NCI-H446 (cell line): ENCODE data around the gene UMODL1.
"Not testable (repeated sequence)": the region's sequence is repeated elsewhere in the genome, so short reads cannot be mapped to it uniquely, and the experiment has no call there.

ENCODE experiments used
- DNase-seq, 2 experiments: peaks; one replicate each; lab custom pipeline; 2025; lab: John Stamatoyannopoulos, UW

UMODL1 gene

DNA sequence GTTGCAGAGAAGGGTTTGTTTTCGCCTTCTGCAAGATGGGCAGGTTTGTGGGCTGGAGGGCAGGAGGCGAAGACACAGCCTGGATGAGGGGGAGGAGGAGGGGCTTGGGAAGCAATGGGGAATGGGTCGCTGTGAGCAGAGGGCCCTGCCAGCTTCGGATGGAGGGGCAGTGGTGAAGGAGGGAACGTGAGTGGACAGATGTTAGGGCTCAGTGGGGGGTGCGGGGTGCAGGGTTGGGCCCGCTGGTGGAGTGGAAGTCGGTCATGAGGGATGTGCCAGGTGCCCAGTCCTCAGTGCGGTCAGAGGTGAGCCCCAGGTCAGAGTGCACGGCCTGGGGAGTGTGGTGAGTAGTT, 92.4 kb downstream of the UMODL1 start:
- no peak for DNase-seq

DNA sequence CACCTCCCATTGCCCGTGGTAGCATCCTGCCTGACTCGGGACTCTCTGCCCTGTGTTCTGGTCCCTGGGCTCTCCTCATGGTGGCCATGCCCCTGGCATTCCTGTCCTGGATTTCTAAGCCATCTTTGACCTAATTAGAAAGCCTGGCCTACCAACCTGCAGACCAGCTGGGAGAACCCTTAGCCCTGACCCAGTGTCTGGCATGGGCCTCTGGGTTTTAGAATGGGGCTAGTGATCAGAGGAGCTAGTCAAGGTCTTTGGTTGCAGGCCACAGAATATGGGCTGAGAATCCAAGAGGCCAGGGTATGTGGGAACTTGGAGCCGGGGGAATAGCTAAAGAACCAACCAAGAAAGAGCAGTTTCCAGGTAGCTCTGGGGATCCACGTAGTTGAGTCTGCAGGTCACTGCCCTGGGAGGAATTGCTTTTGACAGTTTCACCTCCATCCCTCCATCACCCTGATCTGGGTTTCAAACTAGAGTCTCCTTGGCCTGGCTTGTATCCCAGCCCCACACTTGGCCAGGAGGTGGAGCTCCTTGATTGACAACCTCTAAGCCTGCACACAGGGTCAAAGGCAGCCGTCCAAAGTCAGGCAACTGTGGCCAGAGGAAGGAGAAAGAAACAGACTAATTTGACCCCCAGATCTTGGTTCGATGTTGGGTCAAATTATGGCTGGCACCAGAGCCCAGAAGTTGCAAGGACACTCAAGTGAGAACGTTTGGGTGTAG, 93.1 kb downstream of the UMODL1 start:
- no peak for DNase-seq

GRCh38 chr21:42164818-42165217, 93.7 kb downstream of the UMODL1 start:
- DNase-seq, result no peak

DNA sequence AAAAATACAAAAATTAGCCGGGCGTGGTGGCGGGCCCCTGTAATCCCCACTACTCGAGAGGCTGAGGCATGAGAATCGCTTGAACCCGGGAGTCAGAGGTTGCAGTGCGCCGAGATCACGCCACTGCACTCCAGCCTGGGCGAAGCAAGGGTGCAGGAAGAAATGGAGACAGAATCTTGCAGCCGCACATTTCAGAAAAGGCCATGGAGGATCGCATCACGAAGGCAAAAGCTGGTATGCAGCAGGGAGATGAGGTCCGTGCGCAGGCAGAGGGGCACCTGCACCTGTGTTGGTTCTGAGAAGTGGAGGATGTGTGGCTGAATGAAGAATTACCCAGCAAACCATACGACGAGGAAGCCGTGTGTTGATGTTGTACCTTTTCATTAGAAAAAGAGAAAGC, 94.8 kb downstream of the UMODL1 start:
- no peak for DNase-seq

DNA sequence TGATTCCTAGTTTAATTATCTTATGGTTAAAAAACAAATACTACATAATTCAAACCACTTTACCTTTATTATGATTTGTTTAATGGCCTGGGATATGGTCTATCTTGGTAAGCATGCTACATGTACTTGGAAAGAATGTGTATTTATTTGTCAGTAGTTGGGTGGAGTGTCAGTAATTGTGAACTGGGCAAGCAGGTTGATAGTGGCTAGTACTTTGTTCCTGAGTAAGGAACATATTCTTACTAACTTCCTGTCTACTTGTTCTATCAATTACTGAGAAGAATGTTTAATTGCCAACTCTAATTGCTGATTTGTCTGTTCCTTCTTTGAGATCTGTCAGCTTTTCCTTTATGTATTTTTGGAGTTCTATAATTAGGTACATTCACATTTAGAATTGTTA, 98.6 kb downstream of the UMODL1 start:
- no peak for DNase-seq

DNA sequence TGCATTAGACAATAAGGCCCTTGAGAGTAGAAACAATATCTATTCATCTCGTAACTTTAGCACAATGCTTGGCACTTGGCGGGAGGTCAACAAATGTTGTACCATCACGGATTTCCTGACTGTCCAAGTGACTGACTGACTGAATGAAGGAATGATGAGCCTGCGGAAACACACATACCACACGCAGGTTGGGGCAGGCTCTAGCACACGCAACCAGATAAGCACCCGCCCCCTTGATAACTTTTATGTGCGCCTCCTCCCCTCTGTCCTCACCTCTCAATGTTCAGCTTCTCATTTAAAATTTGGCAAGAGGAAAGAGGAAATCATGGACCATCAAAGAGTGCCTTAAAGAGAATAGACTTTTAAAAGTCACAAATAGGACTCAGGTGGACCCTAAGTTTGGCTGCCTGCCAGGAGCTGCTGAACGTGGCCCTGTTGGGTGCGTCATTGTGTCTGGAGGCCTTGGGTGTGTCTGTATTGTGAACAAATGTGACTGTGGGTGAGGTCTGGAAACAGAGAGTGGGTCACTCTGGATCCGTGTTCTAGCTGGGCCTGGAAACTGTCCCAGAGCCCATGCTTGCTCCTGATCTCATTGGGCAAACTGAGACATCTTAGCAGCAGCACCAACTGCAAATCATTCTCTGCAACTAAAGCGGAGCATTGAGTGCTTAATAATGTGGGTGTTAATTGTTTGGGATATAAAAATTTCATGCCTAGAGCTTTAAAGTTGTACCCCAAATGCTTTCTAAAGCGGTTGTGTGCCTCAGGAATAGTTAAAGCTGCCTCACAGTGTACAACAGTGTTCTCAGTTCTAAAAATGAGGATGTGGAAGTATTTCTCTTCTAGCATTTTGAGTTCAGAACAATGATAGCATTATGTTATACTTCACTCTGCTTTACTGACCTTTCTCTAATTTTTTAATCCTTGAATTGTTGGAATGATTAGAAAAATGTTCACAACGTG, 100.3 kb downstream of the UMODL1 start:
- no peak for DNase-seq

DNA sequence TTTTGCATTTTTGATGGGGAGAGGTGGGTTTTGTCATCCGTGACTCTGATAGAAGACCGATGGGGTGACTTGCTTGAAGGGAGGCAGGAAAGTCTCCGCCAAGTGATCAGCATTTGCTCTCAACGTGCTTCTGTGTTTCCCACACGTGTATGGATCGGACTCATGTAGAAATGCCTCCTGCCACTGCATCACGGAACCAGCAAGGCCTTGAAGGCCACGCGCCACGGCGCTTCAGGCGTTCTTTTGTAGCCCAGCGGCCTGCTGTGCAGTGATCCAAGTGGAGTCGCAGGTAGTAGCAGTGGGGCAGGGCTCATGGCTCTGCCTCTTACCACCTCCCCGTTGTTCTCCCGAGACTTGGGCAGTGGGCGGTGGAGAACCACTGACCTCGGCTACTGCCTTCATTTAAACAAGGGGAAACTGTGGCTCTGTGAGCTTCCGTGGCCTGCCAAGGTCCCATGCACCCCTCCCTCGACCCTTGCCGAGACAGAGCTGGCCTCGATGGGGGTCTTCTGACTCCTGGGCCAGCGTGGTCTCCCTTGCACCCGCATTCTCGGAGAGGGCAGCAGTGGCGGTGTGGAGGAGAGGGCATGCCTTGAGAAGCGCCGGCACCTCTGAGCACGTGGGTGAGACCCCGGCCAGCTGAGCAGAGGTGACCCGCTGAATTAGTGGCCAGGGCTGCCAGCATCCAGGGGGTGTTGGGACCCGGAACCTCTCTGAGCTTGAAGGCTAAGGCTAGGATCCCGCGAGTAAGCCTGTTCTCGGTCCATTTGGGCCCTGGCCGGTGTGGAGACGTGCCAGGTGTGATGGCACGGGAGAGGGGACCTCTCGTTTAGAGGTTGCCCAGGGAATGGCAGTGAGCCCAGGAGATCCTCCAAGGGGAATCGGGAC, 101.7 kb downstream of the UMODL1 start:
- no peak for DNase-seq

- peak; percentile 22 to 69 for DNase-seq
Observed at GRCh38 chr21:42174173-42174572, 103.1 kb downstream of the UMODL1 start.

- no peak for DNase-seq
Observed at GRCh38 chr21:42175110-42175710, 104.1 kb downstream of the UMODL1 start.

DNA sequence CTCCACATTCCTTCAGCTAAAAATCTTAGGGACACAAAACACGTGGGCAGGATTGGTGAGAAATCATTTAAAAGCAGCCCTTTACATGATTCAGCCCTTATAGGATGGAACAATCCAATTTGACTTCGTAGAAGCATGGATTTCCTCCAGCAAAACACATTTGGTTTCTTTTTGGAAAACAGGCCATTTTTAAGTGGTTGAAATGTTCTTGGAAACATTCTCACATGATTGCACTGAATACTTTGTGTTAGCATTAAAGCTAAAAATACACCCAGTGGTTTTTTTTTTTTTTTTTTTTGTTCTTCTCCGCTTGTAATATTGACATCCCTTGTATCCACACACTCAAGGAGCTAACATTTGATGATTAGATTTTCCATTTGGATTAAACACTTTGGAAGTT, 105.7 kb downstream of the UMODL1 start:
- no peak for DNase-seq

DNA sequence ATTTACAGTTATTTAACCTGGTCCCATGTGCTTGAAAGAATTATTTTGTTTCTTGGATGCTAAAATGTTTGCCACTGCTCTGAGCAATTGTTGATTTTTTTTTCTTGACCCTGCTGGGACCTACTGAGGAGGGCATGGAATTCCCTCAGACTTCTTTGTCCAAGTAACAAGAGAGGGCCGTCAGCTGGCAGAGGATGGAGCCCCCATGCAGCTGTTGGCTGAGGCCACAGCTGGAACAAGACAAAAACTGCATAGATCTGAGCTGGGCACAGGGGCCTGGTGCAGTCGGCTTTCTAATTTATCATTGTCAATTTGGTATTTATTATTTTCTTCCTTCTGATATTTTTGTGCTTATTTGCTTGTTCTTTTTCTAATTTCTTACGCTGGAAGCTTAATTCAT, 108.2 kb downstream of the UMODL1 start:
- no peak for DNase-seq

DNA sequence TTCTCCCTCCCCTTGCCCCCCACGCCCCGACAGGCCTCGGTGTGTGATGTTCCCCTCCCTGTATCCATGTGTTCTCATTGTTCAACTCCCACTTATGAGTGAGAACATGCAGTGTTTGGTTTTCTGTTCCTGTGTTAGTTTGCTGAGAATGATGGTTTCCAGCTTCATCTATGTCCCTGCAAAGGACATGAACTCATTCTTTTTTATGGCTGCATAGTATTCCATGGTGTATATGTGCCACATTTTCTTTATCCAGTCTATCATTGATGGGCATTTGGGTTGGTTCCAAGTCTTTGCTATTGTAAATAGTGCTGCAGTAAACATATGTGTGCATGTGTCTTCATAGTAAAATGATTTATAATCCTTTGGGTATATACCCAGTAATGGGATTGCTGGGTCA, 108.9 kb downstream of the UMODL1 start:
- DNase-seq, result not testable (repeated sequence)

- no peak for DNase-seq
Observed at GRCh38 chr21:42182713-42183371, 111.7 kb downstream of the UMODL1 start.

- no peak for DNase-seq
Observed at GRCh38 chr21:42183374-42184266, 112.5 kb downstream of the UMODL1 start.

- no peak for DNase-seq
Observed at GRCh38 chr21:42186591-42186990, 115.5 kb downstream of the UMODL1 start.

GRCh38 chr21:42187976-42188653, 117.0 kb downstream of the UMODL1 start:
- DNase-seq, result no peak

DNA sequence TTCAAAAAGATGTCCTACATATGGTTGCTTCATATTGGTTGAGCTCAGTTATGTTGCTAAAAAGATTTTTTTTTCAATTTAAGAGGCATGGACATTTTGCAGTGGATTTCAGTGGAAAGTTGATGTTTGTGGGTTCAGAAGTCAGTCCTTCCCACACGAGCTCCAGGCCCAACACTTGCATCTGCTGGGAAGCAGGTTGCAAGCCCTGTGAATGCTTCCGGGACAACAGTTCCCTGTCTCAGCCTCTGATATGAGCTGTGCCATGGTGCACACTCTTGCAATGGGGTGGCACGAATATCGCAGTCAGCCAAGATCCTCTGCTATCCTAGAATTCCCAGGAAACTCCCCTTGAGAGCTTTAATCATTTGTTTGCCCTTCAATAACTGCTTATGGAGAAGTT, 117.5 kb downstream of the UMODL1 start:
- no peak for DNase-seq

DNA sequence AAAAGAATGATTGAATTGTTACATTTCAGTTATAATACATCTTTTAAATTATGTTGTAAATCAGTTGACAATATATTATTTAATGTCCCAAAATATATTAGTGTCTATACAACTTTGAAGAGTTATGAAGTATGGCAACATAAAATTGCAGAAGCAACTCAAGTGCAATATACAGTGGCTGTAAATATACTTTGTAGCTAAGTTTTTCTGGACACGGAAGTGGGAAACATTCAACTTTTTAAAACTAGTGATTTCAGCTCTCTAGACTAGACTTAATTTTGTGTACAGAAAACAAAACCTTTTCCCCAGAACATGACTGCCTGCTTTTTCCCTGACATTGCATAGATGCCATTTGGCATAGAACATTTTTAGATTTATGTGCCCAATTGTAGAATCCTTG, 118.3 kb downstream of the UMODL1 start:
- DNase-seq, result no peak

DNA sequence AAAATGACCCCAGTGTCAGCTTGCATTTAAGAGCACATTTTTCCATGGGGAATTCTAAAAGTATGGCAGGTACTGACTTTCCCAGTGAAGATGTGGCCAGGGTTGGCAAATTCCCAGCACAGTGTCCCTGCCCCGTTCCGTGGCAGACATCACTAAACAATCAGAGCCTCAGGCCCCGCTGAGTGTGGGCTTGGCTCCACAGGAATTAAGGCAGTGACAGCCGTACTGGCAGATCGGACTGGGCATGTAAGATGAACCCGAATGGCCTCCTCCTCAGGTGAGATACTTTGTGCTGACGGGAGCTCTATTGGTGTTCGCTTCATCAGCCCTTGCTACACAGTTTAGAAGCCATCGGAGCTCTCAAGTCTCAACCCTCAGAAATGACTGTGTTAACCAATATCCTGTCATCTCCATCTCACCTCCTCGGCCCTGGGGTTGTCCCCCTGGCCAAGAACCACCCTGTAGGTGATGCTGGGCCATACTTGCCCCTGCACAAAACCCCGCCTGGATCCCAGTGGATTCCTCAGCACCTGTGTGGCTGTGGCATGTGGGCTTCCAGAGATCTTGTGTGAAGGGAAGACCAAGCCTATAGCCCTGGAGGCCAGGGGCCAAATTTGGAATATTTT, 118.9 kb downstream of the UMODL1 start:
- DNase-seq, result no peak
